NCI-H187 (cell line): ENCODE results near the gene INHA.

Experiments used
- DNase-seq, 2 experiments: peaks; one replicate each; lab custom pipeline; 2025; lab: John Stamatoyannopoulos, UW

Gene INHA

GRCh38 chr2:219559156-219559915 lies 12.8 kb upstream of the INHA start:
- no peak for DNase-seq

DNA sequence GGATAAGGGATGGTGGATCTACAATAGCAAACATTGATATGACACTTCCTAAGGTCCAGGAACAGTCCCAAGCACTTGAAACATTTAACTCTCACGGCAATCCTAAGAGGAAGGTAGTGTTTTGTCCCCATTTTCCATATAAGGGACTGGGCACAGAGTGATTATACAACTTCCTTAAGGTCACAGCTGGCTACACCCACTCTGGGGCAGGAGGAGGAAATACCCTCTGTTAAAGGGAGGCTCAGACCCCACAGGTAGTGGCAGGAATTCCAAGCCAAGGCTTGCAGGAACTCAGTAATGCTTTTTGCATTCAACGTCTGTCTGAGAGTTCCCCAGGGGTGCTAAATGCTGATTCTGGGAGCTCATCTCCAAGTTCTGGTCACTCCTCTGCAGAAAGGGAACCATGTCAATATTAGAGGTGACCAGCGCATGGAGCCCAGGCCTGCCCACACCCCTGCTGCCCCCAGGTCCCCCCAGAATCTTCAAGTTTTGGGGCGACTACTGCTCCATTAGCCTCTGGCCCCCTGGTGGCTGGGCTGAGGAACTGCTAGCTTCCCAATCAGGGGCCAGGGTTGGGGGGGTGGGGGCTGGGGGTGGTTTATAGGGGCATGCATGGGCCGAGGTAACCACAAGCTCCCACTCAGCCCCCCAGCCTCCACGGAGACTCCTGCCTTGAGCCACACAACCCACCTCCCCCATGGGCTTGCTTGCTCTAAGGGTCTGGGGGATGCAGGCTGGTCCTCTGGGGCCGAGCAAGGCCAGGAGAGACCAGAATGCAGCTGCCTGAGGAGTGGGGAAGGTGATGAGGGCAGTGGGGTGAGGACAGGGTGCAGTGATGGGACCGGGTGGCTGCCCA lies 11.8 kb upstream of the INHA start:
- no peak for DNase-seq

DNA sequence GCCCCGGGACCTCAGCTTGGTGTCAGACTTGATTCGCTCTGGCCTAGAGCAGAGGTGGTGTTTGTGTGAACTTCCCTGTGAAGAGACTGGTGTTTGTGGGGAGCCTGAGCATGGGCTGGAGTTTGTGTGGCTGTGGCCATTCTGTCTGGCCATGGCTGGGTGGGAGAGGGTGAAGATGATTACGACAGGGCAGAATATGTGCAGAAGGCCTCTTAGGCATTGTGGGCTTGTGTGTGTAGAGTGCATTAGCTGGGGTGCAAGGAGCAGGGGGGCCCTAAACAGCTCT lies 11.3 kb upstream of the INHA start:
- no peak for DNase-seq

GRCh38 chr2:219561179-219562048 lies 10.7 kb upstream of the INHA start:
- no peak for DNase-seq

DNA sequence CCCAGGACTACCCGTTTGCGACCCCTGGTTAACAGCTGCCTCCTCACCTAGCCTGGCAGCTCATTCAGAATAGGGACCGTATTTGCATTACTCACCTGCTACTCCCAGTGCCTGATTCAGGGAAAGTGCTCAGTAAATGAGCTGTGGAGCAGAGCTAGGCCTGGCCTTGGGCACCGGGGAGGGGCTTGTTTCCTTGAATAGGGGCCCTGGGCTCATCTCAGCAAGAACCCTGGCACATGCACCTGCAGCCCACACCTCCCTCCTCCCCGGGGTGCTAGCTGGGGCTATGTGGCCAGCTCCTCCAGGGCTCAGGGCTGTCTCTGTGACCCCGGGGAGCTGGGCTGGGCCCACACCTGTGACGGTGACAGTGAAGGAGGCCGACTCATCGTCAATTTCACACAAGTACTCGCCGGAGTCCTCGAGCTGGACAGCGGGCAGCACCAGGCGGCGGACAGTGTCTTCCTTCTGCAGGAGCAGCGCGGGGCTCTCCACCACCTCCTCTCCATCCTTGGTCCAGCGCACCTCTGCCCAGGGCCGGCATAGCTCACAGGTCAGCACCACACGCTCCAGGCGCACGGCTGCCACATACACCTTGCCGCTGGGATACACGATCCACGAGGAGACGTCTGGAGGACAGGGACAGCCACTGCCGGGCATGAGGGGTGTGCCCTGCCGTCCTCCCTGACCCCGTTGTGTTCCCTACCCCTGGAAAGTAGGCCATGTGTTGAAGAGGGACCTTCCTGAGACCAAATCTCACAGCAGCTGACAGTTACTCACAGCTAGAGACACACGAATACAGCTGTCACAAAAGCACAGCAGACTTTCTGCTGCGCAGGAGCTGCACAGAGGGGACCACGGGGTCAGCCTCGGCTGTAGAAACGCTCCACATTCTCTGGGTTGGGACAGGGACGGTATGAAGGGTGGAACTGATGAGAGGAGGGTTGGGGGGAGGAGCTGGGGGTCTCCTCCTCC lies 9.8 kb upstream of the INHA start:
- DNase-seq: no peak

DNA sequence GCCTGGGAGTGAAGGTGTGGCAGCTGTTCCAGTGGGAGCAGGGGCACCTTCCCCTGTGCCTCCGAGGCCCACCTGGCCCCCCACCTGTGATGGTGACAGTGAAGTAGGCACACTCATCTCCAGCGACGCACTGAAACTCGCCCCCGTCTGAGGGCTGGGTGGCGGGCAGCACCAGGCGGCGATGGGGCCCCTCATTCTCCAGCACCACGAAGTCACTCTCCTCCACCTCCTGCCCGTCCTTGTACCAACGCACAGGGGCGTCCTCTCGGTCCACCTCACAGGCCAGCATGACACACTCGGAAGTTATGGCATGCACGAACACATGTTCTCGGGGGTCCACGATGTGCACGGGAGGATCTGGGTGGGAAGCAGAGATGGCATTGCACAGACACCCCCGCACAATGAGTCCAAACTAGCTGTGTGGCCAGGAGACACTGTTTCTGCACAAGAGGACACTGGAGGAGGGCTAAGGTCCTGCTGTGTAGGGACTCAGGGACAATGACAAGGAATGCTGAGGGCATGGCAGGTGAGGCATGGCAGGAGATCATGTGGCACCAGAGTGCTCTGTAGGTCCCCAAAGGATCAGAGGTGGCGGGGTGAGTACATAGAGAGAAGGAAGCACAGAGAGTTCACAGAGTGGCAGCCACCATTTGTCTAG lies 8.7 kb upstream of the INHA start:
- DNase-seq: no peak

GRCh38 chr2:219565130-219566080 lies 6.7 kb upstream of the INHA start:
- DNase-seq: no peak

GRCh38 chr2:219566640-219567039 lies 5.5 kb upstream of the INHA start:
- no peak for DNase-seq

- no peak for DNase-seq
These were observed 5.0 kb upstream of the INHA start for GRCh38 chr2:219567131-219567530.

GRCh38 chr2:219567791-219568361 lies 4.2 kb upstream of the INHA start:
- DNase-seq: no peak

DNA sequence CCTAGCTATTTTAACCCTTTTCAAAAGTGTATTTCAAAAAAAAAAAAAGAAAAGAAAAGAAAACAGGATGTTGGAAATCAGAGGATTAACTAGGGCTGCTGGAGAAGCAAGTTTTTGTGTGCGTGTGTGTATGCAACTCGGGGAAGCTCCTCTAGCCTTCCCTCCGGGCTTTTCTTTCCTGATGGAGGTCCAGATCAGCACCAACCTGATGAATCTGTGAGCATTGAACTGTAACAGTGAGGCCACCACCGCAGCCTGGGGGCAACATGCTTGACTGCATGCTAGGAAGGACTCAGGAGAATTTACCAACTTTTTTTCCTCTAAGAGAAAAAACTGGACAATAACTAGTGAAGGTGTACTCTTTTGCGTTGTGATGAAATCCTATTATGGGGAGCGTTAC lies 3.1 kb upstream of the INHA start:
- no peak for DNase-seq

DNA sequence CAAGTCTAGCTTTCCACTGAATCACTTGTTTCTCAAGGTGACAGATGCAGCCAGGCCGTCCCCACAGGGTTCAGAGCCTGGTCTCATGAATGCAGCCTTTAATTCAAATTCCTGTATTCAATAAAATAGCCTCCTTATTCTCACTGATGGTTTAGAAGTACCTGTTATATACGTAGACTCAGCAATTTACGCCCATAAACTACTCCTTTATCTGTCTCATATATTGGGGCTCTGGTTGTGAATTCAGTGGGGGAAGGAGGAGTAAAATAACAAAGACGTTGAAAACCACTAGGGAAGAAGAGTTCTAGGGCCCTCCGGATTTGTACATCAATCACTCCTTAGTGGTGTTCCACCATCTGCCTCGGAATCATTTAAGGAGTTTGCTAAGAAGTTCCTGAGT lies 2.5 kb upstream of the INHA start:
- DNase-seq: no peak

DNA sequence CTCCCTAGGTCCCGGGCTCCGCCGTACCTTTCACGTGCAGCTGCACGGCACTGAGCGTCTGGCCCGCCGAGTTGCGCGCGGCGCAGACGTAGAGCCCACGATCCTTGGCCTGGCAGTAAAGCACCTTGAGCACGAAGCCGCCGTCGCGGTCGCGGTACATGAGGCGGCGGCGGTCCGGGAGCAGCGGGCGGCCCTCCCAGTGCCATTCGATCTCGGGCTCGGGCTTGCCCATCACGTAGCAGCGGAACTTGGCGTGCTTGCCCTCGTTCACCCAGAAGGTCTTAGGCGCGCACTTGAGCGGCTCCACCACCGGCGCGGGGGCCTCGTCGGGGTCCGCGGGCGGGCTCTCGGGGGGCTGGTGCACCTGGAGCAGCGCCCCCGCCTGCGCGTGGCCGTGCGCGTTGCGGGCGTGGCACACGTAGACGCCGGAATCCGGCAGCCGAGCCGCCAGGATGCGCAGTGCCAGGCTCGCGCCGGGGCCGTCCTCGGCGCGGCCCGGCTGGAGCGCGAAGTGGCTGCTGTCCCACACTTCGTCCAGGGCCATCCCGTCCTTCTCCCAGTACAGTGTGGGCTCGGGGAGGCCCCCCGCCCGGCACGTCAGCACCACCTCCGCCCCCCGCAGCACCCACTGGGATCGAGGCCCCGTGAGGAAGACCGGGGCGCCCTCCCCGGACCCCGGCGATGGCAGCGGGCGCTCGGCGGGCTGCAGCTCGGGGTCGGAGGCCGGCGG lies 1.8 kb upstream of the INHA start:
- DNase-seq: no peak

- DNase-seq: no peak
These were observed 1.2 kb upstream of the INHA start for GRCh38 chr2:219570924-219571310.

DNA sequence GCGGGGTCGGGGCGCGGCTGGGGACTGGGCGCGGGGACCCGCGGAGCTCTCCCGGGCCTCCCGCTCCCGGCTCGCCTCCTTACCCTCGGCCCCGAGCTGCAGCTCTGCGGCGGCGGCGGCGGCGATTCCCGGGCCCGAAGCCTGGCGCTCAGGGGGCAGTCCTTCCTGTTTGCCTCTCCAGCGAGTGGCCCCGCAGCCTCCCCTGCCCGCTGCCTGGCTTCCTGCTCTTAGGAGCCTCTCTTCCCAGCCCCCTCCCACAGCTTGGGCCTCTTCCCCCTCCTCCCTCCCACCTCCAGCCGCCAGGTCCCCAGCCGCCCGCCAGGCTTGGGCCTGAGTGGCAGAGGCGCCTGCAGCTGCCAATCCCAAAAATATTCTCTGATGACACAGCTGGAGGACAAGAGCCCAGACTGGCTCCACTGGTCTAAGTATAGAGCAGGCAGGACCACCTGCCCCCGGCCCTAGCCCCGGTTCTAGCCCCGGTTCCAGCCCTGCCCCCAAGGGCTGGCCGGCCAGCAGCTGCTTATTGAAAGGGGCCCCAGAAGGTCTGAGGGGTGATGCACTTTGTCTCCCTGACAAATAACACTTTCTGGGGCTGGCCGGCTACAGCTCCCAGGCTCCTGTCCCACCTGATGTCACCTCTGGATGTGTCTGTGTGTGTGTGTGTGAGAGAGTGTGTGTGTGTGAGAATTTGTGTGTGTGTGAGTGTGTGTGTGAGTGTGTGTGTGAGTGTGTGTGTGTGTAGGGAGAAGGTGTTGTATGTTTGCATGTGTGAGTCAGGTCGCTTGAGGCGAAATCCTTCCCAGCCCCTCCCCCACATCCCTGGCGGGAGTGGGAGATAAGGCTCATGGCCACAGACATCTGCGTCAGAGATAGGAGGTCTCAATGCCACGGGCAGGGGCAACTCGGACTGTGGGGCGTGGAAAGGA lies 536 bp upstream of the INHA start, which contains the start of gene OBSL1:
Gene OBSL1 (minus strand): TSS at position 229 of the 926 bp plus-strand sequence. CDS start 307 bp downstream, outside the sequence.
- DNase-seq: peak in 1 of 2 experiments; percentile 37

GRCh38 chr2:219573166-219573565 lies 1.1 kb downstream of the INHA start:
- DNase-seq: no peak
